SU-DHL-6 (cell line): Measurements from ENCODE around the gene MLLT10.

ENCODE experiments used
- H2AFZ ChIP-seq: fragments of 200-600 bp; sonication (generic); 2 replicates; pipeline ENCODE4 v1.6.1; 2014; ENCODE audit warnings: low read depth, mild to moderate bottlenecking, moderate library complexity, mixed read lengths, antibody characterized with exemption, low read length; ENCODE audit not compliant: severe bottlenecking
- H3F3A ChIP-seq: fragments of 200-600 bp; shearing (Covaris generic); 2 replicates; pipeline ENCODE4 v1.6.0; 2016; ENCODE audit warnings: antibody characterized with exemption, mild to moderate bottlenecking; ENCODE audit not compliant: insufficient read depth
- H3K27ac ChIP-seq: fragments of 200-600 bp; sonication (generic); 2 replicates; pipeline ENCODE4 v1.5.1; 2016; ENCODE audit warnings: low read depth, mild to moderate bottlenecking, low read length, moderate library complexity, mixed read lengths
- H3K27me3 ChIP-seq: fragments of 200-600 bp; sonication (generic), shearing (Covaris generic); 2 replicates; pipeline ENCODE4 v1.6.0; 2014; ENCODE audit warnings: mild to moderate bottlenecking, low read length
- H3K36me3 ChIP-seq: fragments of 200-600 bp; sonication (generic); 2 replicates; pipeline ENCODE4 v1.6.1; 2014; ENCODE audit warnings: mild to moderate bottlenecking, low read length, mixed read lengths
- H3K4me2 ChIP-seq: fragments of 300-600, 200-600 bp; shearing (Covaris generic), sonication (generic); 2 replicates; pipeline ENCODE4 v1.6.0; 2014; ENCODE audit warnings: low read length, low read depth, mild to moderate bottlenecking; ENCODE audit not compliant: poor library complexity, severe bottlenecking
- H3K4me3 ChIP-seq: fragments of 200-600 bp; sonication (generic); 2 replicates; pipeline ENCODE4 v1.5.1; 2014; ENCODE audit warnings: antibody characterized with exemption, low read length, mild to moderate bottlenecking, mixed read lengths; ENCODE audit not compliant: insufficient read depth, poor library complexity, severe bottlenecking
- H3K79me2 ChIP-seq: fragments of 200-600 bp; sonication (generic); 2 replicates; pipeline ENCODE4 v1.6.1; 2014; ENCODE audit warnings: mild to moderate bottlenecking, low read length, moderate library complexity; ENCODE audit not compliant: insufficient read depth
- H3K9ac ChIP-seq: fragments of 200-600 bp; sonication (generic); 2 replicates; pipeline ENCODE4 v1.7.0; 2014; ENCODE audit warnings: mild to moderate bottlenecking, low read length
- H3K9me2 ChIP-seq: fragments of 200-600 bp; sonication (generic); replicated peaks from 2 replicates; pipeline ENCODE4 v1.6.1; 2014; ENCODE audit warnings: low read length; ENCODE audit not compliant: insufficient read depth
- H3K9me3 ChIP-seq: fragments of 200-600 bp; sonication (generic); 2 replicates; pipeline ENCODE4 v1.6.1; 2014; ENCODE audit warnings: low read length, mixed read lengths; ENCODE audit not compliant: insufficient read depth
- H4K20me1 ChIP-seq: fragments of 200-600 bp; sonication (generic); 2 replicates; pipeline ENCODE4 v1.6.1; 2014; ENCODE audit warnings: low read depth, mild to moderate bottlenecking, antibody characterized with exemption, low read length, moderate library complexity, mixed read lengths
- EZH2phosphoT487 ChIP-seq: fragments of 200-600 bp; sonication (generic), shearing (Covaris generic); conservative IDR thresholded peaks from 2 replicates; pipeline ENCODE4 v1.6.1; 2018; ENCODE audit warnings: mild to moderate bottlenecking, antibody characterized with exemption, low read length, moderate library complexity, mixed read lengths
- TF ChIP-seq, protein P1 (sequence below): fragments of 200-600 bp; sonication (generic); IDR thresholded peaks from one replicate; pipeline ENCODE4 v1.5.1; 2017; ENCODE audit warnings: antibody characterized with exemption, mild to moderate bottlenecking, low read length, moderate library complexity; ENCODE audit not compliant: insufficient read depth, poor library complexity, severe bottlenecking

Gene MLLT10

GRCh38 chr10:21524131-21524525 lies 9.9 kb upstream of the MLLT10 start:
- Histone ChIP-seq H3K27ac (no peak overlapping the region), H3K9ac (no peak overlapping the region), H3K4me3 (no peak overlapping the region), H3K36me3 (no peaks in the 10 kb centered on the region), H4K20me1 (no peaks in the 10 kb centered on the region), H3K27me3 (no peaks in the 10 kb centered on the region), H2AFZ (no peak overlapping the region), H3K9me2 (no peaks in the 10 kb centered on the region), H3K79me2 (no peaks in the 10 kb centered on the region), H3K4me2 (no peak overlapping the region), H3F3A (peaks cover 40% of the 10 kb centered on the region), H3K9me3 (no peaks in the 10 kb centered on the region)
- TF ChIP-seq EZH2phosphoT487: no peak
- TF ChIP-seq, protein P1, sequence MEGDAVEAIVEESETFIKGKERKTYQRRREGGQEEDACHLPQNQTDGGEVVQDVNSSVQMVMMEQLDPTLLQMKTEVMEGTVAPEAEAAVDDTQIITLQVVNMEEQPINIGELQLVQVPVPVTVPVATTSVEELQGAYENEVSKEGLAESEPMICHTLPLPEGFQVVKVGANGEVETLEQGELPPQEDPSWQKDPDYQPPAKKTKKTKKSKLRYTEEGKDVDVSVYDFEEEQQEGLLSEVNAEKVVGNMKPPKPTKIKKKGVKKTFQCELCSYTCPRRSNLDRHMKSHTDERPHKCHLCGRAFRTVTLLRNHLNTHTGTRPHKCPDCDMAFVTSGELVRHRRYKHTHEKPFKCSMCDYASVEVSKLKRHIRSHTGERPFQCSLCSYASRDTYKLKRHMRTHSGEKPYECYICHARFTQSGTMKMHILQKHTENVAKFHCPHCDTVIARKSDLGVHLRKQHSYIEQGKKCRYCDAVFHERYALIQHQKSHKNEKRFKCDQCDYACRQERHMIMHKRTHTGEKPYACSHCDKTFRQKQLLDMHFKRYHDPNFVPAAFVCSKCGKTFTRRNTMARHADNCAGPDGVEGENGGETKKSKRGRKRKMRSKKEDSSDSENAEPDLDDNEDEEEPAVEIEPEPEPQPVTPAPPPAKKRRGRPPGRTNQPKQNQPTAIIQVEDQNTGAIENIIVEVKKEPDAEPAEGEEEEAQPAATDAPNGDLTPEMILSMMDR: no peak

DNA sequence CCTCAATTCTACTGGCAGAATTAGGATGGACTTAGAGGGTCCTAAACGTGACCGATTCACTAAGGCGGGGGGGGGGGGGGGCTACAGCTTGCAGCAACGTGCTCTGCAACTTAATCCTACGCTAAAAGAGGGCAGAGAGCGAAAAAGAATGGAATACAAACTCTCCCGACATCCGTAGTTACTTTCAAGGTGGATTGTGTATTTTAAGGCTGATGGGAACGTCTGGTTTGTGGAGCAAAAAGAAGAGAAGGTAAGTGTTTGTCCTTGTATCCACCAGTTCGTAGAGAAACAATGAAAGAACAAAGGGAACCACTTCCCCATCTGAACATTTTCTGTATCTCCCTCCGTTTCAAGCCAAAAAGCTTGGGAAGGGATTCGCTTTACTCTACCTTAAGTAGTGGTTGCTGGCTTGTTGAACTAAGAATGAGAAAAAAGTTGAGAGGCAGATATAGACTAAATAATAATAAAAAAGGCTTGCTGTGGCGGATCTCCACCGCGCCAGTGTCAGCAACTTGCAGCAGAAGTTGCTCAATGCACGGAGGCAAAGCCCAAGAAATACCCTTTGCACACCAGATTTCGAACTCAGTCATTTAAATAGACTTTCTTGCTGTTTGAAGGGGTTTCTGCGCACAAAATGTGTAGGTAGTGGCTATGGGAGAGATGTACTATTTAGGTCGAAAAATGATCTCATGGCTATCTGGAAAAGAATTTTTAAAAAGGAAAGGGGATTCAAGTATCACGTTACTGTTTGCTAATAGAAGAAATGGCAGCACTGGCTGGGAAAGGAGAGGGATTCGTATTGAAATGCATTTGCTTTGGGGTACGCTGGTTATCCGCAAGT lies 9.3 kb upstream of the MLLT10 start:
- Histone ChIP-seq H3K9me3 (no peaks in the 10 kb centered on the region), H3K27ac (no peak overlapping the region), H3K4me3 (no peak overlapping the region), H2AFZ (peak overlapping the region; percentile 99), H3F3A (peaks cover 45% of the 10 kb centered on the region), H3K79me2 (no peaks in the 10 kb centered on the region), H3K9ac (no peak overlapping the region; the same call in 1 of the 2 replicates), H3K27me3 (no peaks in the 10 kb centered on the region), H3K4me2 (peak overlapping the region; percentile 96), H3K9me2 (no peaks in the 10 kb centered on the region), H3K36me3 (no peaks in the 10 kb centered on the region), H4K20me1 (no peaks in the 10 kb centered on the region)
- TF ChIP-seq EZH2phosphoT487: no peak

- TF ChIP-seq EZH2phosphoT487: no peak
- TF ChIP-seq, protein P1: no peak
- Histone ChIP-seq H3K27me3 (no peaks in the 10 kb centered on the region), H2AFZ (peak within 1 kb of the TSS; percentile 99), H3K4me2 (peak within 1 kb of the TSS; percentile 96), H3F3A (peaks cover 50% of the 10 kb centered on the region), H3K9ac (peak within 1 kb of the TSS; percentile 51), H4K20me1 (no peaks in the 10 kb centered on the region), H3K9me3 (no peaks in the 10 kb centered on the region), H3K79me2 (no peaks in the 10 kb centered on the region), H3K27ac (no peak within 1 kb of the TSS), H3K36me3 (no peaks in the 10 kb centered on the region), H3K4me3 (peak within 1 kb of the TSS; percentile 52), H3K9me2 (no peaks in the 10 kb centered on the region)
These were observed 8.5 kb upstream of the MLLT10 start, which contains the start of gene SKIDA1 for GRCh38 chr10:21525367-21526187. SKIDA1 (minus strand) TSS chr10:21525682; CDS start chr10:21517822, 7,860 bp downstream.
